Parathyroid adenoma (tissue), 2 donors: Measurements from ENCODE around the gene ADSS1.

ENCODE experiments used
- H2AFZ ChIP-seq: fragments of 300-600 bp; sonication (generic); one replicate; pipeline ENCODE4 v1.7.0; 2017; ENCODE audit warnings: antibody characterized with exemption, mild to moderate bottlenecking
- H3K27ac ChIP-seq: fragments of 300-600 bp; sonication (generic); one replicate; pipeline ENCODE4 v1.7.0; 2017
- H3K27me3 ChIP-seq: fragments of 300-600 bp; sonication (generic); one replicate; pipeline ENCODE4 v1.7.0; 2017; ENCODE audit warnings: low read length; ENCODE audit not compliant: control insufficient read depth, insufficient read depth
- H3K36me3 ChIP-seq: fragments of 300-600 bp; sonication (generic); one replicate; pipeline ENCODE4 v1.7.0; 2017; ENCODE audit warnings: low read length; ENCODE audit not compliant: control insufficient read depth, insufficient read depth
- H3K4me1 ChIP-seq: fragments of 300-600 bp; sonication (generic); one replicate; pipeline ENCODE4 v1.7.0; 2017; ENCODE audit warnings: control low read depth
- H3K4me2 ChIP-seq: fragments of 300-600 bp; sonication (generic); one replicate; pipeline ENCODE4 v1.7.0; 2017; ENCODE audit warnings: low read length
- H3K4me3 ChIP-seq: fragments of 300-600 bp; sonication (generic); one replicate; pipeline ENCODE4 v1.7.0; 2017; ENCODE audit warnings: low read depth, low read length
- H3K79me2 ChIP-seq: fragments of 300-600 bp; sonication (generic); one replicate; pipeline ENCODE4 v1.7.0; 2017; ENCODE audit warnings: control low read depth
- H3K9ac ChIP-seq: fragments of 300-600 bp; sonication (generic); one replicate; pipeline ENCODE4 v1.7.0; 2017; ENCODE audit warnings: mild to moderate bottlenecking
- H3K9me3 ChIP-seq: fragments of 300-600 bp; sonication (generic); one replicate; pipeline ENCODE4 v1.7.0; 2017; ENCODE audit warnings: low read length; ENCODE audit not compliant: control insufficient read depth
- TF ChIP-seq, protein P1 (sequence below): fragments of 300-600 bp; sonication (generic); IDR thresholded peaks from one replicate; pipeline ENCODE4 v1.7.0; 2017; ENCODE audit warnings: antibody characterized with exemption, mild to moderate bottlenecking
- donor health status: primary hyperparathyroidism.

The ADSS1 gene

DNA sequence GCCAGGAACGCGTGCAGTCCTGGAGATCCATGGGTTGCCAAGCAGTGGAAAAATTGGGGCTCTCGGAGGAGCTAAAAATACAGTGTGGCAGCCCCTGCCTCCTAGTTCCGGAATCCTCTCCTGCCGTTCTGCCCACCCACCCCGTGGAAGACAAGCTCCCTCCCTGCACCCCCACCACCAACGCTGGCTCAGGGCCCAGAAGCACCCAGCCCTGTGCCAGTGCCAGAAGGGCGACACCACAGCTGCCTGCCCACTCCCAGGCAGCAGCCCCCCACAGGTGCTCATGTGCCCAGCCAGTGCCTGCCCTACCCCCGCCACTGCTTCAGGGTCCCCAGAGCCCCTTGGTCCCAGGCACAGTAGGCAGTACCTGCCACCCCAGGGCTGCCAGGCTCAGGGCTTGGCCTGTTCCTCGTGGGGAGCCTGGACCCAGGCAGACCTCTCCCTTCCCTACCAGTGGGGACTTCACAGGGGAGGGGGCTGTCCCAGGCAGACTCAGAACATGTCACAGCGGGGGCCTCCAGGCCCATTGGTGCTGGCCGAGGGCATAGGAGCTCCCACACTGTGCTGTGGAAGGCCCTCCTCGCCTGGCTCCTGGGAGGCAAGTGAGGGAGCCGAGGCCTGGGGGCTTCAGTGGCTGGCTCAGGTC lies 27.2 kb upstream of the ADSS1 start:
- H3K4me3 ChIP-seq: no peak overlapping the region
- H3K79me2 ChIP-seq: peaks cover 3% of the 10 kb centered on the region
- H2AFZ ChIP-seq: no peak overlapping the region
- no peaks in the 10 kb centered on the region for H3K36me3 ChIP-seq
- H3K4me2 ChIP-seq: no peak overlapping the region
- no peaks in the 10 kb centered on the region for H3K4me1 ChIP-seq
- H3K9ac ChIP-seq: no peak overlapping the region
- H3K27me3 ChIP-seq: no peaks in the 10 kb centered on the region
- TF ChIP-seq, protein P1, sequence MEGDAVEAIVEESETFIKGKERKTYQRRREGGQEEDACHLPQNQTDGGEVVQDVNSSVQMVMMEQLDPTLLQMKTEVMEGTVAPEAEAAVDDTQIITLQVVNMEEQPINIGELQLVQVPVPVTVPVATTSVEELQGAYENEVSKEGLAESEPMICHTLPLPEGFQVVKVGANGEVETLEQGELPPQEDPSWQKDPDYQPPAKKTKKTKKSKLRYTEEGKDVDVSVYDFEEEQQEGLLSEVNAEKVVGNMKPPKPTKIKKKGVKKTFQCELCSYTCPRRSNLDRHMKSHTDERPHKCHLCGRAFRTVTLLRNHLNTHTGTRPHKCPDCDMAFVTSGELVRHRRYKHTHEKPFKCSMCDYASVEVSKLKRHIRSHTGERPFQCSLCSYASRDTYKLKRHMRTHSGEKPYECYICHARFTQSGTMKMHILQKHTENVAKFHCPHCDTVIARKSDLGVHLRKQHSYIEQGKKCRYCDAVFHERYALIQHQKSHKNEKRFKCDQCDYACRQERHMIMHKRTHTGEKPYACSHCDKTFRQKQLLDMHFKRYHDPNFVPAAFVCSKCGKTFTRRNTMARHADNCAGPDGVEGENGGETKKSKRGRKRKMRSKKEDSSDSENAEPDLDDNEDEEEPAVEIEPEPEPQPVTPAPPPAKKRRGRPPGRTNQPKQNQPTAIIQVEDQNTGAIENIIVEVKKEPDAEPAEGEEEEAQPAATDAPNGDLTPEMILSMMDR: no peak
- no peaks in the 10 kb centered on the region for H3K9me3 ChIP-seq
- H3K27ac ChIP-seq: no peak overlapping the region

DNA sequence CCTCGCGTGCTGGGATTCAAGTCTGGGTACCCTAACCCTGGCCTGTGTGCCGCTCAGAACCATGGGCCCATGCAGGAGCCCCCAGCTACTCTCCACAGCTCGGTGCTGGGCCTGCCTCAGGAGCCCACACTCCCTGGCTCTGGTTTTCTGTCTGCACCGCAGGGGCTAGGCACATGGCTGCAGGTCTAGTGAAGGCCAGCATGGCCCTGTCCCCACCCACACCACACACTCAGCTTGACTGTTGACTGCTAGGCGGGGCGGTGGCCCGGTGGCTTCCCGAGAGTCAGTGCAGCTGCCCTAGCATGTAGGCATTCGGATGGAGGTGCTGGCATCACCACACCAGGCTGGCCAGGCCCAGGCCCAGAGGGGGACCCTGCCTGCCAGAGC lies 26.7 kb upstream of the ADSS1 start:
- Histone ChIP-seq H3K4me3 (no peak overlapping the region), H3K27ac (no peak overlapping the region), H3K9ac (no peak overlapping the region), H3K4me1 (no peaks in the 10 kb centered on the region), H3K36me3 (no peaks in the 10 kb centered on the region), H2AFZ (no peak overlapping the region), H3K4me2 (no peak overlapping the region), H3K27me3 (no peaks in the 10 kb centered on the region), H3K9me3 (no peaks in the 10 kb centered on the region), H3K79me2 (no peaks in the 10 kb centered on the region)
- TF ChIP-seq, protein P1: no peak

DNA sequence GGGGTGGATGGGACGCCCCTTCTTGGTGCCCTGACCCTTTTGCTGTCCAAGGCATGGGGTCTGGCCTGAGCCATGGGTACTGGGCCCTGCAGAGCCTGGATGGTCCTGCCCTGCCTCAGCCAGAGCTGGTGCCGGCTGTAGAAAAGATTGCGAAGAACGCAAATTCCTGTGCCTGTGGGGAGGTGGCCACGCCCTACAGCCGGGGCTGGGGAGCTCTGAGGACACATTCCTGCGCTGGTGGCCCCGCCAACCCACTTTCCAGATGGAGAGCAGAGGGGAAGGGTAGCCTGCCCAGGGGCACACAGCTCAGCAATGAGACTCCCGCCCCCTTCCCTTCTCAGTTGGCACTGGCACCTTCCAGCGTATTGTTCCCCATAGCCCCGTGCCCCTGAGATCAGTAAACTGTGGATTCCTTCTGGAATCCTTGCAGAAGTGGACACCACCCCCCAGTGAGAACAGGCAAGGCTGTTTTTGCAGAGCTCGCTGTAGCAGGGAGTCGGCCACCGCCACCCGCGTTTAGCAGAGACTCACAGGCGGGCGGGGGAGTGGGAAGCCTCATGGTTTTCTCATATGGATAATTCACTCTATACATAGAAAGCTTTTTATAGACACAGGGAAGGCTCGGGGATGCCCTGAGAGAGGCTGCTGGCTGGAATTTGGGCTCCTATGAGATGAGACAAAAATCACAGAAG lies 26.0 kb upstream of the ADSS1 start:
- H3K4me3 ChIP-seq: no peak overlapping the region
- H3K4me1 ChIP-seq: no peaks in the 10 kb centered on the region
- H3K27me3 ChIP-seq: no peaks in the 10 kb centered on the region
- H3K4me2 ChIP-seq: no peak overlapping the region
- no peak overlapping the region for H3K27ac ChIP-seq
- H3K36me3 ChIP-seq: no peaks in the 10 kb centered on the region
- no peaks in the 10 kb centered on the region for H3K9me3 ChIP-seq
- TF ChIP-seq, protein P1: no peak
- no peak overlapping the region for H2AFZ ChIP-seq
- no peak overlapping the region for H3K9ac ChIP-seq
- no peaks in the 10 kb centered on the region for H3K79me2 ChIP-seq

DNA sequence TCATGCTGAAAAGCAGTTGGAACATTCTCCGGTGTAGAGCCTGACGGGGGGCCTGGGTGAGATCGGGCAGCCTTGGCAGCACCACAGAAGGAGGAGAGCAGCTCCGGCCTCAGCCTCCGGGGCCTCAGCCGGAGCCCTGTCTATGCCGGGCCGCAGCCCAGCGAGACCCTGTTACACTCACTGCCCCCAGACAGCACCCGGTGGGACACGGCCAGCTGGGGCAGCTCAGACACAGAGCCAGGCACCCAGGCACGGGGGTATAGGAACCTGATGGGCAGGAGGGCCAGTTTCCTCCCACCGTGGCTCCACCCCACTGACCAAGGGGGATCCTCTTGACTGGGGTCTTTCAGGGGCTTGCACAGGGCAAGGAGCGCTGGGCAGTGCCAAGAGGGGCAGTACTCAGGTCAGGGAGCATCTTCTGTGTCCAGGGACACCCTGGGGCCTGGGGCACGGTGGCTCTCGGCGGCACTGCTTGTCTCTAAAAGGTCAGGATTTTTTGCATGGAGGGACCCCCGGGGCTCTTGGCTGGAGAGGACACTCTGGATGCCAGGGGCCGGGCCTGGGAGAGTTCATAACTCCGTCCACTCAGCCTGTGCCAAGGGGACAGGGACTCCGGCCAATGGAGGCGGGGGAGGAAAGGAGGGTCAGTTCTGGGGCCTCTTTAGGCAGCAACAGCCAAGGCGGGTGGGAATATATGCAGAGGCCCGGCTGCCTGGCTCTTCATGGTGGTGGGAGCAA lies 25.2 kb upstream of the ADSS1 start:
- Histone ChIP-seq H3K9ac (no peak overlapping the region), H3K4me2 (no peak overlapping the region), H3K9me3 (no peaks in the 10 kb centered on the region), H3K36me3 (no peaks in the 10 kb centered on the region), H3K4me1 (no peaks in the 10 kb centered on the region), H3K27me3 (no peaks in the 10 kb centered on the region), H3K79me2 (no peaks in the 10 kb centered on the region), H2AFZ (no peak overlapping the region), H3K4me3 (no peak overlapping the region), H3K27ac (no peak overlapping the region)
- TF ChIP-seq, protein P1: no peak
